GM13977 (cell line): ENCODE measurements around the gene SPPL2B.

ENCODE experiments used
- DNase-seq: peaks from one replicate; pipeline ENCODE4 v3.0.0; 2012; ENCODE audit warnings: low spot score
- in situ Hi-C: fragments of 300-500 bp; cut with MboI; formaldehyde crosslinking; loops from one replicate; pipeline ENCODE4 v1.12.0; 2022; ENCODE audit warnings: low sequenced_read_pairs, low pct_unique_long_range_greater_than_20kb, mixed read lengths, inconsistent platforms; ENCODE audit not compliant: unreplicated experiment
- TF ChIP-seq, protein P1 (sequence below): IDR thresholded peaks from 2 replicates; pipeline ENCODE4 v1.5.1; 2012; ENCODE audit warnings: mild to moderate bottlenecking, control low read depth; ENCODE audit not compliant: insufficient read depth; ENCODE audit errors: extremely low read depth, missing control alignments

SPPL2B gene

DNA sequence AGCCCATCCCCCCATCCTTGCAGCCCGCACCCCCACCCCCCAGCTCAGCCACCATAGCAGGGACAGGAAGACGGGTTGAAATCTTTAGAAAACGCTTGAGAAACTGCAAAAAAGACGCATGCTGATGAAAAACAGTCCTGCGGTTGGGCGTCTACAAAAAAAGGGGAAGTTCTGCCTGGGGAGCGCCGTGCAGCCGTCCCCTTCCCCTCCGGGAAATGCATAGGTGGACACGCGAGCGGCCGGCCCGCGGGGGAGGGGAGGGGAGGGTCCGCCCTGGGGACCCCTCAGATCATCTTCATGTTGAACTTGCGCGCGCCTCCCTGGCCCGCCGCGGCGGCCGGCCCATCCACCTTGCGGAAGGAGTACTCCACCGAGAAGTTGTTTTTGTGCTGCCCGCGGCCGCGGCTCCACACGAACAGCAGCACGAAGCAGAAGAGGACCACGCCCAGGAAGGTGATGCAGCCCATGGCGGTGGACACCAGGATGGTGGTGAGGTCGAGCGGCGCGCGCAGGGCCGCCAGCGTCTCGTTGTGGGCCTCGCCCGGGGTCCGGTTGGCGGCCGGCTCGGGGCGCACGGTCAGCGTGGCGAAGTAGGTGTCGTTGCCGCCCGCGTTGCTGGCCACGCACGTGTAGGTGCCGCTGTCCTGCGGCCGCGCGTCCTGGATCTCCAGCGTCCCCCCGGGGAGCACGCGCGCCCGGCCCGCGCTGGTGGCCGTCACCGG is 38.6 kb upstream of the SPPL2B start:
- in situ Hi-C loops: no loop called here
- peak; percentile 91 for DNase-seq

DNA sequence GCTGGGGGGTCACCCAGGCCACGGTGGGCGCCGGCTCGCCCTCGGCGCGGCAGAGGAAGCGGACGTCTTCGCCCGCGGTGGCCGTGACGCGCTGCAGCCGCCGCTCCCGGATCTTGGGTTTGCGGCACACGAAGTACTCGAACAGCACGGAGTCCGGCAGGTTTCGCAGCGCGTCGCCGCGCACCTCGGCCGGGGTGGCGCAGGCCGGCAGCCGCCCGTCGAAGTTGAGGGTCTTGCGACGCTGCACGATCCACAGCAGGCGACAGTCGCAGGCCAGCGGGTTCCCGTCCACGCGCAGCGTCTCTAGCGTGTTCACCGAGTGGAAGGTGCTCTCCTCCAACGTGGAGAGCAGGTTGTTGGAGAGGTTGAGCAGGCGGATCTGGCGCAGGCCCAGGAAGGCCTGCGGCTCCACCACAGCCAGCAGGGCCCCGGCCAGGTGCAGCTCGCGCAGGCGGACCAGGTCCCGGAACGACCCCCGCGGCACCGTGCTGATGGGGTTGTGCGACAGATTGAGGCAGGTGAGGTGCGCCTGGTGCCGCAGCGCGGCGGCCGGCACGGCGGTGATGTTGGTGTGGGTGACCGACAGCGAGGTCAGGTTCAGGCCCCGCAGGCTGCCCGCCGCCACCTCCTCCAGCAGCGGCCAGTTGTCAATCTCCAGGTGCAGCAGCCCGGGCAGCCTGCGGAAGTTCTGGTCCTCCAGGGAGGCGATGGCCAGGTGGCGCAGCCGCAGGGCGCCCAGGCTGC is 37.9 kb upstream of the SPPL2B start:
- DNase-seq: peak; percentile 66
- in situ Hi-C loops: no loop called here
- TF ChIP-seq, protein P1, sequence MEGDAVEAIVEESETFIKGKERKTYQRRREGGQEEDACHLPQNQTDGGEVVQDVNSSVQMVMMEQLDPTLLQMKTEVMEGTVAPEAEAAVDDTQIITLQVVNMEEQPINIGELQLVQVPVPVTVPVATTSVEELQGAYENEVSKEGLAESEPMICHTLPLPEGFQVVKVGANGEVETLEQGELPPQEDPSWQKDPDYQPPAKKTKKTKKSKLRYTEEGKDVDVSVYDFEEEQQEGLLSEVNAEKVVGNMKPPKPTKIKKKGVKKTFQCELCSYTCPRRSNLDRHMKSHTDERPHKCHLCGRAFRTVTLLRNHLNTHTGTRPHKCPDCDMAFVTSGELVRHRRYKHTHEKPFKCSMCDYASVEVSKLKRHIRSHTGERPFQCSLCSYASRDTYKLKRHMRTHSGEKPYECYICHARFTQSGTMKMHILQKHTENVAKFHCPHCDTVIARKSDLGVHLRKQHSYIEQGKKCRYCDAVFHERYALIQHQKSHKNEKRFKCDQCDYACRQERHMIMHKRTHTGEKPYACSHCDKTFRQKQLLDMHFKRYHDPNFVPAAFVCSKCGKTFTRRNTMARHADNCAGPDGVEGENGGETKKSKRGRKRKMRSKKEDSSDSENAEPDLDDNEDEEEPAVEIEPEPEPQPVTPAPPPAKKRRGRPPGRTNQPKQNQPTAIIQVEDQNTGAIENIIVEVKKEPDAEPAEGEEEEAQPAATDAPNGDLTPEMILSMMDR: no peak

More for the DNA sequence above, 38.6 kb upstream of the SPPL2B start:
- TF ChIP-seq, protein P1: no peak

DNA sequence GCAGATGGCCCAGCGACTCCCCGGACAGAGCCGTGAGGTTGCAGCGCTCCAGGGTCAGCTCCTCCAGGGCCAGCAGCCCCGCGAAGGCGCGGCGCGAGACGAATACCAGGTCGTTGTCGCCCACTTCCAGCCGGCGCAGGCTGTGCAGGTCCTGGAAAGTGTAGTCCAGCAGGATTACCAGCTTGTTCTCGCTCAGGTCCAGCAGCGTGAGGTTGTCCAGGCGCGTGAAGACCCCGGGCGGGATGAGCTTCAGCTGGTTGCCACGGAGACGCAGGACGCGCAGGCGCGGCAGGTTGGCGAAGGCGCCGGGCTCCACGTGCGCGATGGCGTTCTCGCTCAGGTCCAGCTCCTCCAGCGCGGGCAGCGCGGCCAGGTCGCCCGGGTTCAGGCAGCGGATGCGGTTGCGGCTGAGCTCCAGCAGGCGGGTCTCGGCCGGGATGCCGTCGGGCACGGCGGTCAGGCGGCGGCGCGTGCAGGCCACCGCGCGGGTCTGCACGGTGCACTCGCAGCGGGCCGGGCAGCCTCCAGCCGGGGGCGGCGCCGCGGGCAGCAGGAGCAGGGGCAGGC is 37.2 kb upstream of the SPPL2B start:
- DNase-seq: no peak
- in situ Hi-C loops: no loop called here
- TF ChIP-seq, protein P1: no peak

DNA sequence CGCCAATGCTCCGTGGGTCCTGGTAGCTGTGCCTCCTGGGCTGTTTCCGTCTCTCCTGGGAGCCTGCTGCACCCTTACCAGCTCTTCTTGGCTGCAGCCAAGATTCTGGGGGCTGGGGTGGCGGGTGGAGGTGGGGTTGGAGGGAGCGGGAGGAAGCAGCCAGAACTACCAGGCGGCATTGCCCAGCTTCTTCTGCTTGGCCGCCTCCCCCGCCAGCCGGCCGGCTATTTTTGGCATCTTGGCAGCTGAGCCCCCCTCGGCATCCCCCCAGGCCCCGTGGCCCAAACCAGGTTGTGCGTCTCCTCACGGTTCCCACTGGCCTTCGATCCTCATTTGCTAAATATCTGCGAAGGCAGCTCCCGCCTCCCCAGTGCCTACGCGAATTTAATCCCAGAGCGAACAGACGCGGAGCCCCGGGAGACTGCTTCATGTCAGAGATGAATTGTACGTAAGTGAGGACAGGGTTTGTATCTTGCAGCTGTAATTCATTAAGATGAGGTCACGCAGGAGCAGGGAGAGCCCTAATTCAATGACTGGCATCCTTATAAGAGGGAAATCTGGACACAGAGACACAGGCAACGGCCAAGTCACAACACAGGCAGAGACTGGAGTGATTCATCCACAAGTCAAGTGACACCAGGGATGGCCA is 33.7 kb upstream of the SPPL2B start:
- TF ChIP-seq, protein P1: no peak
- no peak for DNase-seq
- in situ Hi-C loops: no loop called here

DNA sequence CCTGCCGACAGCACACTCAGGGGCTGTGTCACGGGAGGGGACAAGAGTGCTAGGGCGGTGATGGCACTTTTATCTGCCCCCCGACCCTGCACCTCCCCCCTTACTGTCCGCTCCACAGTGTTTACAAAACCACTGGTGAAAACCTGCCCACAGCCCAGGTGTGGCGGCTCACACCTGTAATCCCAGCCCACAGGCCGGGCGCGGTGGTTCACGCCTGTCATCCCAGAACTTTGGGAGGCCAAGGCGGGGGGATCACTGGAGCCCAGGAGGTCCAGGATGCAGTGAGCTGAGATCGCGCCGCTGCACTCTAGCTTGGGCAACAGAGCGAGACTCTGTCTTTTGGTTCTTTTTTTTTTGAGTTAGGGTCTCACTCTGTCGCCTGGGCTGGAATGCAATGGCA is 32.3 kb upstream of the SPPL2B start:
- no peak for DNase-seq
- in situ Hi-C loops: no loop called here
- TF ChIP-seq, protein P1: no peak

DNA sequence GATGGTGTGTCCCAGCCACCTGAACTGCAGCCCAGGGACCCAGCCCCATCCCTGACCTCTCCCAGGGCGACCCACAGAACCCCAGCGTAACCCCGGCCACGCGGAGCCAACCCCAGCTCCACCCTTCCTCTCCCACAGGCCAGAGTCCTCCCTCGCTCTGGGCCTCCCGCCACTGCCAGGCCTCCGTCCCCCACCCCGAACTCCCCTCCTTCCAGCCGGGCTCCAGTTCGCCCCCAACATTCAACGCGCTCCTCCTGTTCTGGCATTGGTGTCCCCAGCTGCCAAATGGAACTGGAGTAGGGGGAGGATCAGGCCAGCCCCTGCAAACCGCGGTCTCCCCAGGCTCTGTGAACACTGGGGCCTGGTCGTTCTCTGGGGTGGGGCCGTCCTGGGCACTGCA is 28.0 kb upstream of the SPPL2B start:
- DNase-seq: no peak
- TF ChIP-seq, protein P1: no peak
- in situ Hi-C loops: no loop called here
